ENCODE results near the gene GNB5.

- no peak for TF ChIP-seq GATA2 (IDR thresholded peaks at IDR 0.05; ENCODE audit: low read depth, low read length)
- no peak for TF ChIP-seq GATA3 (IDR thresholded peaks at IDR 0.05; ENCODE audit: low read depth, low read length)
These were observed 13.5 kb upstream of the GNB5 start for GRCh38 chr15:52204657-52205056.

Measured in SH-SY5Y (cell line).